Caco-2 (cell line): ENCODE measurements around the gene CTRL. TPM values are rescaled to one million over a fixed set of nuclear protein-coding genes. Genes with fewer than 3 reads are reported as not detected.

Experiments
- BruUV-seq: library from RNA; stranded (reverse); fragments of 400-500 nt; replicated peaks from 2 replicates; lab custom pipeline; 2021; lab: Mats Ljungman, UMichigan
- CTCF ChIA-PET: fragments of 300-600 bp; sonication (Branson Sonifier 250); formaldehyde crosslinking; loops from one replicate; lab custom pipeline; 2022; ENCODE audit warnings: antibody characterized with exemption; lab: Charles Lee
- POLR2A ChIA-PET: fragments of 300-600 bp; sonication (Branson Sonifier 250); formaldehyde crosslinking; loops from one replicate; lab custom pipeline; 2022; ENCODE audit warnings: antibody characterized with exemption; lab: Charles Lee
- DNase-seq, 2 experiments: peaks; one replicate each; pipeline versions ENCODE4 v3.0.0 to v3.0.0-alpha.2; 2020 to 2022
- H3K27me3 ChIP-seq: replicated peaks from 2 replicates; pipeline ENCODE4 v1.6.0; 2011; ENCODE audit warnings: low read length; ENCODE audit not compliant: control insufficient read depth, insufficient read depth
- H3K36me3 ChIP-seq: 2 replicates; pipeline ENCODE4 v1.5.1; 2011; ENCODE audit warnings: low read length; ENCODE audit not compliant: control insufficient read depth, insufficient read depth
- H3K4me1 ChIP-seq: fragments of 250-450 bp; sonication (Bioruptor Pico); 2 replicates; pipeline ENCODE4 v1.5.1; 2020; ENCODE audit warnings: mild to moderate bottlenecking
- H3K4me3 ChIP-seq: 2 replicates; pipeline ENCODE4 v1.5.1; 2011; ENCODE audit warnings: low read depth, mild to moderate bottlenecking, control low read depth, low read length
- H3K9me3 ChIP-seq: fragments of 250-450 bp; sonication (Bioruptor Pico); 2 replicates; pipeline ENCODE4 v1.5.1; 2020; ENCODE audit warnings: mild to moderate bottlenecking, moderate library complexity
- H3K27ac Mint-ChIP-seq: one replicate; pipeline ENCODE4 v1.8.0; 2022; ENCODE audit warnings: mixed read lengths; ENCODE audit not compliant: unreplicated experiment
- H3K27me3 Mint-ChIP-seq: one replicate; pipeline ENCODE4 v1.8.0; 2022; ENCODE audit warnings: mixed read lengths; ENCODE audit not compliant: insufficient read depth, unreplicated experiment
- H3K36me3 Mint-ChIP-seq: one replicate; pipeline ENCODE4 v1.8.0; 2022; ENCODE audit warnings: mild to moderate bottlenecking, mixed read lengths; ENCODE audit not compliant: insufficient read depth, unreplicated experiment
- H3K4me1 Mint-ChIP-seq: one replicate; pipeline ENCODE4 v1.8.0; 2022; ENCODE audit warnings: low read depth, mixed read lengths; ENCODE audit not compliant: unreplicated experiment
- H3K4me3 Mint-ChIP-seq: one replicate; pipeline ENCODE4 v1.8.0; 2022; ENCODE audit warnings: mild to moderate bottlenecking, moderate library complexity, mixed read lengths; ENCODE audit not compliant: unreplicated experiment
- H3K9me3 Mint-ChIP-seq: one replicate; pipeline ENCODE4 v1.8.0; 2022; ENCODE audit warnings: mixed read lengths; ENCODE audit not compliant: unreplicated experiment
- intact Hi-C: fragments of 100-400 bp; cut with micrococcal nuclease; formaldehyde crosslinking; loops from one replicate; pipeline ENCODE4 v1.10.0; 2022; ENCODE audit not compliant: unreplicated experiment
- total RNA-seq: library from RNA; stranded (reverse); gene quantifications from 2 replicates; pipeline ENCODE4 v1.2.3, GENCODE V29; 2022
- TF ChIP-seq, protein P1 (sequence below), 2 experiments: fragments of 200-600 bp in 1 of 2; IDR thresholded peaks; 1 replicate in 1 of 2; 2 replicates in 1 of 2; pipeline versions ENCODE4 v1.5.1 to v1.8.0; 2011 to 2022; ENCODE audit warnings: antibody characterized with exemption in 1 of 2, control low read depth in 1 of 2, inconsistent platforms in 1 of 2, low read depth in 1 of 2, low read length in 1 of 2, mild to moderate bottlenecking in 1 of 2, moderate library complexity in 1 of 2; ENCODE audit not compliant: insufficient read depth in 1 of 2, severe bottlenecking in 1 of 2, unreplicated experiment in 1 of 2

CTRL gene
- total RNA-seq, 1 experiment from 2014 or later = 0.66 TPM

DNA sequence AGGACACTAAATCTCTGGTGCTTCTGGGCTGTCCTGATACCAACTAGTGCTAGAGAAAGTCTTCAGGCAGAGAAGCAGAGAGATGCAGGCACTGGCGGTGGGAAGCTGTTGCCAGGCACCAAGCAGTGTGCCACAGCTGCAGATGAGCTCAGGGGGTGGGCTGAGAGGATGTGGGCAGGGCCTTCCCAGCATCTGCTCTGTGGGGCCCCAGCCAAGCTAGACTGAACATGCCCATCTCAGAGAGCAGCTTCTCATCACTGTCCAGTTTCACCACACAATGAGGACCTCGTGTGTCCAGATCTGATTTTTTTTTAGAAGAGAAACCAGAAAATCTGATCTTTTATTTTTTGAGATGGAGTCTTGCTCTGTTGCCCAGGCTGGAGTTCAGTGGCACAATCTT, 21.5 kb downstream of the CTRL start:
- intact Hi-C loops = no loop called here
- Mint-ChIP-seq H3K36me3 (peaks cover 16% of the 10 kb centered on the region), H3K27me3 (no peaks in the 10 kb centered on the region), H3K27ac (no peak overlapping the region), H3K4me1 (no peaks in the 10 kb centered on the region), H3K9me3 (no peaks in the 10 kb centered on the region), H3K4me3 (no peak overlapping the region)
- H3K27me3 ChIP-seq = no peaks in the 10 kb centered on the region
- TF ChIP-seq, protein P1, sequence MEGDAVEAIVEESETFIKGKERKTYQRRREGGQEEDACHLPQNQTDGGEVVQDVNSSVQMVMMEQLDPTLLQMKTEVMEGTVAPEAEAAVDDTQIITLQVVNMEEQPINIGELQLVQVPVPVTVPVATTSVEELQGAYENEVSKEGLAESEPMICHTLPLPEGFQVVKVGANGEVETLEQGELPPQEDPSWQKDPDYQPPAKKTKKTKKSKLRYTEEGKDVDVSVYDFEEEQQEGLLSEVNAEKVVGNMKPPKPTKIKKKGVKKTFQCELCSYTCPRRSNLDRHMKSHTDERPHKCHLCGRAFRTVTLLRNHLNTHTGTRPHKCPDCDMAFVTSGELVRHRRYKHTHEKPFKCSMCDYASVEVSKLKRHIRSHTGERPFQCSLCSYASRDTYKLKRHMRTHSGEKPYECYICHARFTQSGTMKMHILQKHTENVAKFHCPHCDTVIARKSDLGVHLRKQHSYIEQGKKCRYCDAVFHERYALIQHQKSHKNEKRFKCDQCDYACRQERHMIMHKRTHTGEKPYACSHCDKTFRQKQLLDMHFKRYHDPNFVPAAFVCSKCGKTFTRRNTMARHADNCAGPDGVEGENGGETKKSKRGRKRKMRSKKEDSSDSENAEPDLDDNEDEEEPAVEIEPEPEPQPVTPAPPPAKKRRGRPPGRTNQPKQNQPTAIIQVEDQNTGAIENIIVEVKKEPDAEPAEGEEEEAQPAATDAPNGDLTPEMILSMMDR (IDR thresholded peaks at IDR 0.05; ENCODE audit: insufficient read depth in 1 of 2, low read depth in 1 of 2, low read length in 1 of 2, severe bottlenecking in 1 of 2, unreplicated experiment in 1 of 2) = no peak
- H3K4me1 ChIP-seq = no peaks in the 10 kb centered on the region
- ChIA-PET POLR2A (no interaction called here), CTCF (interaction anchor here (0.5 kb wide), 1 partner anchor 687 kb away, joined by 3 read pairs; no protein-coding TSS in a partner anchor)
- no peak overlapping the region for H3K4me3 ChIP-seq
- no peaks in the 10 kb centered on the region for H3K9me3 ChIP-seq
- peaks cover 4% of the 10 kb centered on the region for H3K36me3 ChIP-seq
- no TSS peak for BruUV-seq
- no peak for DNase-seq

DNA sequence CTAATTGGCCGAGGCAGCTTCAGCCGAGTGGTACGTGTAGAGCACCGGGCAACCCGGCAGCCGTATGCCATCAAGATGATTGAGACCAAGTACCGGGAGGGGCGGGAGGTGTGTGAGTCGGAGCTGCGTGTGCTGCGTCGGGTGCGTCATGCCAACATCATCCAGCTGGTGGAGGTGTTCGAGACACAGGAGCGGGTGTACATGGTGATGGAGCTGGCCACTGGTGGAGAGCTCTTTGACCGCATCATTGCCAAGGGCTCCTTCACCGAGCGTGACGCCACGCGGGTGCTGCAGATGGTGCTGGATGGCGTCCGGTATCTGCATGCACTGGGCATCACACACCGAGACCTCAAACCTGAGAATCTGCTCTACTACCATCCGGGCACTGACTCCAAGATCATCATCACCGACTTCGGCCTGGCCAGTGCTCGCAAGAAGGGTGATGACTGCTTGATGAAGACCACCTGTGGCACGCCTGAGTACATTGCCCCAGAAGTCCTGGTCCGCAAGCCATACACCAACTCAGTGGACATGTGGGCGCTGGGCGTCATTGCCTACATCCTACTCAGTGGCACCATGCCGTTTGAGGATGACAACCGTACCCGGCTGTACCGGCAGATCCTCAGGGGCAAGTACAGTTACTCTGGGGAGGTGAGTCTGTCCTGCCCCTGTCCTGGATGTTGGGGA, 22.5 kb downstream of the CTRL start:
- Mint-ChIP-seq H3K27ac (no peak overlapping the region), H3K4me3 (no peak overlapping the region), H3K9me3 (no peaks in the 10 kb centered on the region), H3K27me3 (no peaks in the 10 kb centered on the region), H3K36me3 (peaks cover 16% of the 10 kb centered on the region), H3K4me1 (no peaks in the 10 kb centered on the region)
- Histone ChIP-seq H3K4me3 (no peak overlapping the region), H3K4me1 (no peaks in the 10 kb centered on the region), H3K9me3 (no peaks in the 10 kb centered on the region), H3K36me3 (peaks cover 4% of the 10 kb centered on the region), H3K27me3 (no peaks in the 10 kb centered on the region)
- DNase-seq = no peak
- ChIA-PET POLR2A (no interaction called here), CTCF (no interaction called here)
- TF ChIP-seq, protein P1 (IDR thresholded peaks at IDR 0.05; ENCODE audit: insufficient read depth in 1 of 2, low read depth in 1 of 2, low read length in 1 of 2, severe bottlenecking in 1 of 2, unreplicated experiment in 1 of 2) = no peak
- TSS peak; percentile 23 for BruUV-seq
- intact Hi-C loops = no loop called here

DNA sequence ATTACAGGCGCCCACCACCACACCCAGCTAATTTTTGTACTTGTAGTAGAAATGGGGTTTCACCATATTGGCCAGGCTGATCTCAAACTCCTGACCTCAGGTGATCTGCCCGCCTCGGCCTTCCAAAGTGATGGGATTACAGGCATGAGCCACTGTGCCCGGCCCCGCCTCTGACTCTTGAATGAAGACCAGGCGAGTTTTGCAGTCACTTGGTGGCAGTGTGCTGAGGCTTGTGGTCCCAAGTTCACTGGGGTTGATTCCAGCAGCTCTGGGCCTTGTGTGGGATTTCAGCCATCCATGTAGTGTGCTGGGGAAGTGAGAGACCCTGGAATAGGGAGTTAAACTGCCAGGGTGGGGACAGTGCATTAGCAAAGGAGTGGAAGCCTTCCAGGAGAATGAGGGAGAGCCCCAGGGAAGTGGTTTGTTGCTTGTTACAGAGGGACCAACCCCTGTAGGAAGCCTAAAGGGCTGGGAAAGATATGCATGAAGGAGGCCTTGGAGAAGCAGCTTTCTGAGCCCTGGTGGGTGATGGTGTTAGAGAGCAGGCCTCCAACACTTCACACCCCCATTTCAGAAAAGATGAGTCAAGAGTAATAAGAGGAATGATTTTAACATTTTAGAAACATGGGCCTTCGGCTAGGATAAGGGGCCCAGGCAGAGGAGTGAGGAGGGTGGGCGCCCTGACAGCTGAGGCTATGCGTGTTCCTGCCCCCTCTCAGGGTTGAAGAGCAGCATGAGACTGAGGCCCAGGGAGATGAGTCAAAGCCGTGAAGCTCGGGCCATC, 24.1 kb downstream of the CTRL start:
- ChIA-PET CTCF (no interaction called here), POLR2A (no interaction called here)
- no TSS peak for BruUV-seq
- no peaks in the 10 kb centered on the region for H3K9me3 Mint-ChIP-seq
- intact Hi-C loops = no loop called here
- TF ChIP-seq, protein P1 (IDR thresholded peaks at IDR 0.05; ENCODE audit: insufficient read depth in 1 of 2, low read depth in 1 of 2, low read length in 1 of 2, severe bottlenecking in 1 of 2, unreplicated experiment in 1 of 2) = no peak
- peaks cover 24% of the 10 kb centered on the region for H3K36me3 Mint-ChIP-seq
- Histone ChIP-seq H3K4me3 (no peak overlapping the region), H3K36me3 (peaks cover 4% of the 10 kb centered on the region), H3K27me3 (no peaks in the 10 kb centered on the region), H3K9me3 (no peaks in the 10 kb centered on the region), H3K4me1 (no peaks in the 10 kb centered on the region)
- H3K4me1 Mint-ChIP-seq = no peaks in the 10 kb centered on the region
- DNase-seq = no peak
- no peaks in the 10 kb centered on the region for H3K27me3 Mint-ChIP-seq
- H3K4me3 Mint-ChIP-seq = no peak overlapping the region
- H3K27ac Mint-ChIP-seq = no peak overlapping the region
